Endothelial cell of umbilical vein (primary cell): Measurements from ENCODE around the gene WASL. TPM values are rescaled to one million over a fixed set of nuclear protein-coding genes. Genes with fewer than 3 reads are reported as not detected.

ENCODE experiments used
- BruUV-seq: library from RNA; stranded (reverse); fragments of 400-500 nt; replicated peaks from 2 replicates; lab custom pipeline; 2021; lab: Mats Ljungman, UMichigan
- CTCF ChIA-PET: fragments of 300-600, 350-600 bp; sonication (Branson Sonifier 250); formaldehyde crosslinking; loops from one replicate; lab custom pipeline; 2021; ENCODE audit warnings: antibody characterized with exemption, inconsistent platforms; lab: Charles Lee
- POLR2A ChIA-PET: fragments of 300-600, 350-600 bp; sonication (Branson Sonifier 250); formaldehyde crosslinking; loops from one replicate; lab custom pipeline; 2021; ENCODE audit warnings: antibody characterized with exemption, inconsistent platforms; lab: Charles Lee
- DNase-seq: peaks from one replicate; pipeline ENCODE4 v3.0.0-alpha.2; 2011; ENCODE audit warnings: low read depth, low spot score
- FAIRE-seq: peaks from 2 replicates; lab custom pipeline; 2011; peaks lifted over from hg19 to GRCh38; lab: Jason Lieb, UNC
- H2AFZ ChIP-seq: 2 replicates; pipeline ENCODE4 v1.6.0; 2012; ENCODE audit warnings: low read depth, low read length, control low read depth, inconsistent platforms
- H3K27ac ChIP-seq: 2 replicates; pipeline ENCODE4 v1.5.1; 2011; ENCODE audit warnings: low read depth, mild to moderate bottlenecking, control low read depth, low read length, moderate library complexity; ENCODE audit not compliant: insufficient read depth
- H3K27me3 ChIP-seq, 2 experiments: 2 replicates each; pipeline versions ENCODE4 v1.6.0 to v1.6.1; 2011; ENCODE audit warnings: low read length in 2 of 2, mixed read lengths in 1 of 2; ENCODE audit not compliant: control insufficient read depth in 2 of 2, insufficient read depth in 2 of 2
- H3K36me3 ChIP-seq, 2 experiments: 2 replicates in 1 of 2; 3 replicates in 1 of 2; pipeline ENCODE4 v1.5.1; 2011; ENCODE audit warnings: low read length in 2 of 2, mild to moderate bottlenecking in 1 of 2, moderate library complexity in 1 of 2; ENCODE audit not compliant: control insufficient read depth in 2 of 2, insufficient read depth in 2 of 2; ENCODE audit errors: extremely low read depth in 1 of 2
- H3K4me1 ChIP-seq: 3 replicates; pipeline ENCODE4 v1.5.1; 2011; ENCODE audit warnings: mild to moderate bottlenecking, low read length; ENCODE audit not compliant: control insufficient read depth, insufficient read depth; ENCODE audit errors: extremely low read depth
- H3K4me2 ChIP-seq: 2 replicates; pipeline ENCODE4 v1.6.1; 2011; ENCODE audit warnings: low read length, control low read depth, mixed read lengths; ENCODE audit not compliant: insufficient read depth
- H3K4me3 ChIP-seq, 3 experiments: fragments of 200-600 bp in 1 of 3; sonication (generic), shearing (Covaris generic) in 1 of 3; replicated peaks in 1 of 3; 2 replicates each; pipeline ENCODE4 v1.5.1; 2011 to 2016; ENCODE audit warnings: control low read depth in 3 of 3, low read length in 3 of 3, mild to moderate bottlenecking in 2 of 3, inconsistent platforms in 1 of 3, low read depth in 1 of 3, moderate library complexity in 1 of 3; ENCODE audit not compliant: insufficient read depth in 1 of 3
- H3K79me2 ChIP-seq: 2 replicates; pipeline ENCODE4 v1.6.0; 2012; ENCODE audit warnings: low read length, inconsistent platforms; ENCODE audit not compliant: control insufficient read depth, insufficient read depth
- H3K9ac ChIP-seq: replicated peaks from 2 replicates; pipeline ENCODE3; 2011; ENCODE audit warnings: low read length, control low read depth; ENCODE audit not compliant: insufficient read depth; ENCODE audit errors: extremely low read depth
- H3K9me1 ChIP-seq: replicated peaks from 3 replicates; pipeline ENCODE4 v1.6.0; 2011; ENCODE audit warnings: mild to moderate bottlenecking, low read length; ENCODE audit not compliant: control insufficient read depth, insufficient read depth; ENCODE audit errors: extremely low read depth
- H3K9me3 ChIP-seq: replicated peaks from 2 replicates; pipeline ENCODE4 v1.5.1; 2012; ENCODE audit warnings: low read length, inconsistent platforms; ENCODE audit not compliant: control insufficient read depth, insufficient read depth
- H4K20me1 ChIP-seq: replicated peaks from 2 replicates; pipeline ENCODE3; 2011; ENCODE audit warnings: mild to moderate bottlenecking, low read length; ENCODE audit not compliant: control insufficient read depth, insufficient read depth; ENCODE audit errors: extremely low read depth
- CTCF ChIP-seq, 2 donors: IDR thresholded peaks; 1 replicate in 1 of 2; 2 replicates in 1 of 2; pipeline ENCODE4 v1.5.1; 2011; ENCODE audit warnings: low read length in 2 of 2, mild to moderate bottlenecking in 2 of 2, moderate library complexity in 2 of 2, control low read depth in 1 of 2, inconsistent platforms in 1 of 2, low read depth in 1 of 2; ENCODE audit not compliant: insufficient read depth in 1 of 2; ENCODE audit errors: extremely low read depth in 1 of 2
- FOS ChIP-seq: IDR thresholded peaks from 2 replicates; pipeline ENCODE4 v1.6.1; 2011; ENCODE audit warnings: mild to moderate bottlenecking, low read length, moderate library complexity, borderline replicate concordance; ENCODE audit not compliant: insufficient read depth
- GATA2 ChIP-seq: IDR thresholded peaks from 2 replicates; pipeline ENCODE4 v1.7.0; 2011; ENCODE audit warnings: low read depth, mild to moderate bottlenecking, moderate library complexity, mixed read lengths, low read length; ENCODE audit not compliant: insufficient read length, insufficient read depth
- JUN ChIP-seq: IDR thresholded peaks from 2 replicates; pipeline ENCODE4 v1.6.1; 2011; ENCODE audit warnings: borderline replicate concordance, low read depth; ENCODE audit not compliant: insufficient read length, insufficient read depth
- MAX ChIP-seq: IDR thresholded peaks from 2 replicates; pipeline ENCODE4 v1.6.1; 2011; ENCODE audit not compliant: insufficient read depth, insufficient read length
- MYC ChIP-seq: IDR thresholded peaks from one replicate; pipeline ENCODE4 v1.6.1; 2011; ENCODE audit warnings: mild to moderate bottlenecking, low read depth, low read length
- POLR2A ChIP-seq: IDR thresholded peaks from 2 replicates; pipeline ENCODE4 v1.6.1; 2012; ENCODE audit warnings: low read depth, mild to moderate bottlenecking, control low read depth, low read length
- POLR2AphosphoS5 ChIP-seq: IDR thresholded peaks from 2 replicates; pipeline ENCODE4 v1.6.1; 2012; ENCODE audit warnings: low read depth, mild to moderate bottlenecking, control low read depth, low read length, moderate library complexity; ENCODE audit not compliant: insufficient read depth
- dilution Hi-C: fragments of 300-500 bp; cut with MboI; formaldehyde crosslinking; loops from one replicate; pipeline ENCODE4 v1.15.0; 2019; ENCODE audit warnings: low sequenced_read_pairs; ENCODE audit not compliant: extremely low pct_ligation_motif_present
- intact Hi-C: fragments of 100-400 bp; cut with micrococcal nuclease; formaldehyde crosslinking; loops from one replicate; pipeline ENCODE4 v1.10.0; 2022
- polyA plus RNA-seq, 4 experiments: library from polyadenylated mRNA; depleted of rRNA in 3 of 4; stranded (reverse) in 3 of 4; unstranded in 1 of 4; fragments of >200 nt; gene quantifications; 2 replicates each; pipeline versions ENCODE4 v1.2.1 to v1.2.3, GENCODE V29; 2011 to 2012; ENCODE audit warnings: missing spikeins in 1 of 4
- total RNA-seq: library from RNA; stranded (reverse); gene quantifications from 2 replicates; pipeline ENCODE4 v1.2.3, GENCODE V29; 2021

The WASL gene
- total and polyA plus RNA-seq, 2 donors (not counting 3 experiments of a cell fraction or from before 2014, with no cell fraction given): 5.2 to 24.0 TPM

GRCh38 chr7:123677061-123677715, 71.6 kb downstream of the WASL start:
- dilution Hi-C loops (no loop called here), intact Hi-C loops (no loop called here)
- peaks cover 1 to 3% of the 10 kb centered on the region in 2 experiments for H3K36me3 ChIP-seq
- no peaks in the 10 kb centered on the region for H4K20me1 ChIP-seq
- no peak overlapping the region for H3K4me2 ChIP-seq
- no peaks in the 10 kb centered on the region for H3K27me3 ChIP-seq
- H3K4me3 ChIP-seq: no peak overlapping the region
- H3K79me2 ChIP-seq: no peaks in the 10 kb centered on the region
- ChIA-PET CTCF (interaction anchor here (0.6 to 1.6 kb wide), 4 partner anchors 27 to 1810 kb away, joined by 3 to 5 read pairs (median 4); no protein-coding TSS in a partner anchor), POLR2A (no interaction called here)
- FAIRE-seq (no peak), DNase-seq (no peak)
- no TSS peak for BruUV-seq
- no peak overlapping the region for H3K9ac ChIP-seq
- H3K4me1 ChIP-seq: no peaks in the 10 kb centered on the region
- no peak overlapping the region for H2AFZ ChIP-seq
- no peaks in the 10 kb centered on the region for H3K9me3 ChIP-seq
- no peaks in the 10 kb centered on the region for H3K9me1 ChIP-seq
- no peak overlapping the region for H3K27ac ChIP-seq
- TF ChIP-seq MAX (no peak), CTCF (IDR thresholded peaks at IDR 0.05; ENCODE audit: extremely low read depth in 1 of 2, insufficient read depth in 1 of 2, low read depth in 1 of 2, low read length in 2 of 2) (no peak), POLR2A (no peak)

- H3K4me1 ChIP-seq: no peaks in the 10 kb centered on the region
- H3K27me3 ChIP-seq: no peaks in the 10 kb centered on the region
- no peak overlapping the region for H3K4me2 ChIP-seq
- H3K79me2 ChIP-seq: no peaks in the 10 kb centered on the region
- H3K36me3 ChIP-seq: no peaks in the 10 kb centered on the region
- no peaks in the 10 kb centered on the region for H3K9me3 ChIP-seq
- no peak overlapping the region for H3K27ac ChIP-seq
- no peaks in the 10 kb centered on the region for H4K20me1 ChIP-seq
- CTCF ChIA-PET: interaction anchor here (1.1 to 1.2 kb wide), 2 partner anchors 27 to 38 kb away, joined by 3 to 4 read pairs; no protein-coding TSS in a partner anchor
- DNase-seq (no peak), FAIRE-seq (no peak)
- dilution Hi-C loops: no loop called here
- H3K9me1 ChIP-seq: no peaks in the 10 kb centered on the region
- POLR2A ChIA-PET: no interaction called here
- H3K9ac ChIP-seq: no peak overlapping the region
- no peak overlapping the region for H2AFZ ChIP-seq
- no peak for TF ChIP-seq POLR2AphosphoS5
- no peak for TF ChIP-seq FOS
- no peak for TF ChIP-seq MYC
- TF ChIP-seq CTCF (IDR thresholded peaks at IDR 0.05; ENCODE audit: extremely low read depth in 1 of 2, insufficient read depth in 1 of 2, low read depth in 1 of 2, low read length in 2 of 2): no peak
- TF ChIP-seq MAX: no peak
- no peak for TF ChIP-seq JUN
- no peak for TF ChIP-seq GATA2
- TF ChIP-seq POLR2A: no peak
- intact Hi-C loops: loop anchor here (2.0 kb wide), 1 partner anchor 20 kb away; the partner anchor contains the start of gene LMOD2
- H3K4me3 ChIP-seq: no peak overlapping the region
- BruUV-seq: no TSS peak
Observed at GRCh38 chr7:123675181-123675473, 73.7 kb downstream of the WASL start.
